ENCODE results near the gene PVR.

DNA sequence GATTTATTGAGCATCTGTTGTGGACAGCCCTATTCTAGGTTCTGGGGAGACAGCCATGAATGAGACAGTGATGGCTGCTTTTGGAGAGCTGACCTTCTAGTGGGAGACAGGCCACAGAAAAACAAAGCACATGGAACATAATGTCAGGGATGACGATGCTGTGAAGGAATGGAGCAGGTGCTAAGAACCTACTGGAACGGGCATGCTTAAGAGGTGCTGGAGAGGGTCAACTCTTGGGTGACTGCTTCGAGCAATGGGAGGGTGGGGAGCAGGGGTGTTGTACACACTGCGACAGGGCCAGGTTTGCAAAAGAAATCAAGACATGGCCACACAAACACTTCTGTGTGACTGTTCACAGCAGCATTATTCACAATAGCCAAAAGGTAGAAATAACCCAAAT is 43.2 kb downstream of the PVR start:
- TF ChIP-seq, protein P1, sequence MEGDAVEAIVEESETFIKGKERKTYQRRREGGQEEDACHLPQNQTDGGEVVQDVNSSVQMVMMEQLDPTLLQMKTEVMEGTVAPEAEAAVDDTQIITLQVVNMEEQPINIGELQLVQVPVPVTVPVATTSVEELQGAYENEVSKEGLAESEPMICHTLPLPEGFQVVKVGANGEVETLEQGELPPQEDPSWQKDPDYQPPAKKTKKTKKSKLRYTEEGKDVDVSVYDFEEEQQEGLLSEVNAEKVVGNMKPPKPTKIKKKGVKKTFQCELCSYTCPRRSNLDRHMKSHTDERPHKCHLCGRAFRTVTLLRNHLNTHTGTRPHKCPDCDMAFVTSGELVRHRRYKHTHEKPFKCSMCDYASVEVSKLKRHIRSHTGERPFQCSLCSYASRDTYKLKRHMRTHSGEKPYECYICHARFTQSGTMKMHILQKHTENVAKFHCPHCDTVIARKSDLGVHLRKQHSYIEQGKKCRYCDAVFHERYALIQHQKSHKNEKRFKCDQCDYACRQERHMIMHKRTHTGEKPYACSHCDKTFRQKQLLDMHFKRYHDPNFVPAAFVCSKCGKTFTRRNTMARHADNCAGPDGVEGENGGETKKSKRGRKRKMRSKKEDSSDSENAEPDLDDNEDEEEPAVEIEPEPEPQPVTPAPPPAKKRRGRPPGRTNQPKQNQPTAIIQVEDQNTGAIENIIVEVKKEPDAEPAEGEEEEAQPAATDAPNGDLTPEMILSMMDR (conservative IDR thresholded peaks at IDR 0.05): no peak
- TF ChIP-seq EZH2 (IDR thresholded peaks at IDR 0.05; ENCODE audit: low read depth): no peak
